Stimulated activated CD4-positive, alpha-beta T cell treated with anti-CD3 and anti-CD28 coated beads, Interleukin-4, amount 100 ng/mL, for 1 hour (primary cell): ENCODE results near the gene TAF1B.

ENCODE experiments used
- DNase-seq: peaks from one replicate; pipeline ENCODE4 v3.0.0-alpha.2; 2020

TAF1B gene

DNA sequence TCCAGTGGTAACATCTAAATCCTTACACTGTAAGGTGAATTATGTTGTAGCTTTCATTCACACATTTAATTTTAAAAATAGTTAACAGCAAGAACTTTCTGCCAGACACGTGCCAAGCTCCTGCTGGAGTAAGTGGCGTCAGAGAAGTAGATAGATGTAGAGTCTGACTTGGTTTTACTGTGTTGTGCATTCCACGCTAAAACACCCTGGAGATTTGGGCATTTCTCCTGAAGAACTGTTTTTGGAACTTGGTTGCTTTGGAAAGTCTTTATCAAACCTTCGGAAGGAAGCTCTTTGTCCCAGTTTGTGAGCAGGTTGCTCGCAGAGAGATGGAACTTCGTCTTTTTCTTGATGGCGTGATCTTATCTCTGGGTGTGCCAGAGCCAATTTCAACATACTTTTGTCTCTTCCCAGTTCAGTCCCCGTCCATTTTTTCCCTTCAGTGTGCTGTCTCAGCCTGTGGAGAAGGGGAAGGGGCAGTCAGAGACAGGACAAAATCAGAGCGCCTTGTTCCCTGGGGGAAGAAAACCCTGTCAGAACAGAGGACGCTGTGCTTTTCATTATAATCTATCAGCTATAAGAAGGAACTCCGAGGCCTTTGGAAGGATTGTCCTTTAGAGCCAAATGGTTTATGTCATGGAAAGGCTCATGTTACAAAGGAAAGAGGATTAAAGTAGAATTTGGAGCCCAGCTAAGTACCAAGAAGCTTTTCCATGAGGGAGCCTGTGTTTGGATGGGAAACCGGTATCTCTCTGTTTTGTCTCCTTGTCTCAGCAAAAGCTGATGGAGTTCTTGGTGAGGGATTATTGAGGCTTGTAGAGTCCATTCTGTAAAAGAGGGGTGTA is 127.1 kb downstream of the TAF1B start:
- DNase-seq, result no peak

DNA sequence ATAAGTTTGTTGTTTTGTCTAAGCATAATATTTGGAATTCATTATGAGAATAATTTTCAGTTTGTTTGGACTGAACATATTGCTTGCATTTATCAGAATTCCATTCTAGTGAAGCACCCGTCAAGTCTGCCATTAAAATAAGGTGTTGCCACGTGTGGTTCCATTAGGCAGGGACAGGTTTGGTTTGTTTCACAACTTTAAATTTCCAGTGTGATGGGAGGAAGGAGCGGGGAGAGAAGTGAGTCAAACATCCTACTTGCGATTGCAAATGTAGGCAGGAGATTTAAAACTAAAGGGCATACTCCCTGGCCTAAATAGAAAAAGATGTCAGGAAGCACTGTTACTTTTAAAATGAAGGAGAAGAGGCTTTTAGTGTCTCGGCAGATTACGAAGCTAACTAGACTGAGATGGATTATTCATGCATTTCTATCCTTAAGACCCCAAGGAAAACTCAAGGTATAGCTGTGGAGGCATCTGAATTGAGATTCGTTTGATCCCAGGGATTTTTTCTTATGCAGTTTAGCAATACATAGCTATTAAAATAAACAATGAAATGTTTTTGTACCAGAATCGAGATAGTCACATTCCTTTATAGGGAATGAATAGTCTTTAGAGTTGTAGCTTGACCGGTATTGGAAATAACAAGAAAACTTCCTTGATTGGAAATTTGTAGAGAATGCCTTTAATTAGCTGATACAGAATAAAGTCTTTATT is 128.0 kb downstream of the TAF1B start:
- DNase-seq, result no peak

- DNase-seq, result no peak
Measured at GRCh38 chr2:9971890-9972289, 128.6 kb downstream of the TAF1B start.

DNA sequence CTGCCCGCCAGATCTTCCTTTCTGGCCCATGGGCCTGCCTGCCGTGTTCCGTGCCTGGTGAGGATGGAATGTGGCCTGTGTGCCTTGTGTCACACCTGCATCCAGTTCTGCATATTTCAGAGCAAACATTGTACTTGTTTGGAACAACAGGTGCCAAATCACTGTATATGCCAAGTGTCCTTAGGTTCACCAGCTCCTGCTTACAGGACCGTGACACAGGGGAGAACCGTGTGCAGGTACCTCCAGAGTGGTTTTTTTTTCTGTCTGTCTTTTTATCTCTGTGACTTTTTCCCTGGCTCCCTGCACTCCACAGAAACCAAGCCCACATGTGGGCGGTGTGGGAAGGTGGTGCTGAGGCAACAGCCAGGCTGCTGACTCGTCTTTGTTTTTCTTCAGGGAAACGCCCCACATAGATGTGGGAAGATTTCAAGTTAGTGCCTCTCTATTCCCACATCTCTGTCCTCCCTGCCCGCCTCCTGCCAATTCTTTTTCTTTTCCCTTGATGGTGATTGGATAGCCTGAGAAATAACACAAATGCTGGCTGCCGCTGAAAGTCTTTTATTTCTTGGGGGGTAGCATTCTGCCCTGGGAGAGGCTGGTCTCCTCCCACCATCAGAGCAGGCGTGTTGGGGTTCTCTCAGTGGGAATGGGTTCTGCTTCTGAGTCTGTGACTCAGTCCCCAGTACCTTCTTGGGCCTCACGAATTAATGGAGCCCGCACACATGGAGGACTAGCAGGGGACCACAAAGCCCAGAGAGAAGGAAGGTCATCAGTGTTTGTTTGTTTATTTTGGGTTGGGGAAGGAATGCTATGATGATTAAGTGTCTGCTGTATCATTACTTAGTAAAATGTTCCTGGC is 129.6 kb downstream of the TAF1B start:
- DNase-seq, result no peak

GRCh38 chr2:9973690-9974089 is 130.4 kb downstream of the TAF1B start:
- no peak for DNase-seq

DNA sequence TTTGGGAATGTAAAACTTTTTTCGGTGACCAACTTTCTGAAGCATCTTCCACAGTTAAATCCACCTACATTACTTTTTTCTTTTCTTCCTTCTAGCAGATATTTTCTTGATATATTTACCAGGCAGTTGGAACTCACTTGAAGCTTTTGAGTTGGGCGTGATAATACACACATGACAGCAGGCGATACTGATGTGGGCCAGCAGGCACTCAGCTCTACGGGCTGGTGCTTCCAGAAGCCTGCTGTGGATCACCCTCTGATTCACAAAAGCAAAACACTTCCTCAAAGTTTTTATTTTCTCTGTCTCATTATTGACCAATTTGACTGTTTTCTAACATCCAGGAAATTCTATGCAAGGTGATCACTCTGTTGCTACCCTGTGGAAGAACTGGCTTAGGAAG is 131.1 kb downstream of the TAF1B start:
- DNase-seq, result no peak

DNA sequence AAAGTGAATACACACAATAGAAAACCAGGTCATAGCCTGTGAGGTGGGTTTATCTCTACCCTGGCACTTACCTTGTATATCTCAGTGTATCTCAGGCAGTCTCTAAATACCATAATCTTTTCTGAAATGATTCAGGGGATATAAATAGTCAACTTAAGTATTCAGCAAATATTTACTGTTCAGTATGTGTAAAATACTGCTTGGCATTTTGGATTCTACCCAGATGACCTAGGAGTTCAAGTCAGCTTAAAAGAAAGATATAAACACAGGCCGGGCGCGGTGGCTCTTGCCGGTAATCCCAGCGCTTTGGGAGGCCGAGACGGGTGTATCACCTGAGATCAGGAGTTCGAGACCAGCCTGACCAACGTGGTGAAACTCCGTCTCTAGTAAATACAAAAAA is 132.1 kb downstream of the TAF1B start:
- no peak for DNase-seq

DNA sequence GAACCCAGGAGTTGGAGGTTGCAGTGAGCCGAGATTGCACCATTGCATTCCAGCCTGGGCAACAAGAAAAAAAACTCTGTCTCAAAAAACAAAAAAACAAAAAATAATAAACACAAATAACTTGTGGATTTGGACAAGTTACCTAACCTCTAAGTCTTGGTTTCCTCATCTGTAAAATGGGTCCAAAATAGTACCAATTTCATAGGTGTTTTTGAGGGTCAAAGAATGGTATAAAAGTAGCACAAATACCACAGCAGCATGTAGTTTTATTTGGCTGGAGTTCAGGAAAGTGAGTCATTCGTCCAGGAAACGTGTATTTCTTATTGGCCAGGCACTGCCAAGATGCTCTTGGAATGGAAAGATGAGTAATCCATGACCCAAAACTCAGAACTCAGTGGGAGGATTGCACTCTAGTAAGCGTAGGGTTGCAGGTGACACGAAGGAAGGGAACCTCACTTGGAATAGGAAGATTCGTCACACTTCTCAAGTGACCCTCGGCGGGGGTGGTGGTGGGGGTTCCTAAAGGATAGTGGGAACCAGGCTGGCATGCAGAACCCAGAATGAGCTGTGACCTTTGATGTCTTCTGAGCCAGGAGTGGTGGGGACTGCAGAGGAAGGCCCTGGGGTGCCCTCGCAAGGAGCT is 132.7 kb downstream of the TAF1B start:
- DNase-seq, result no peak

DNA sequence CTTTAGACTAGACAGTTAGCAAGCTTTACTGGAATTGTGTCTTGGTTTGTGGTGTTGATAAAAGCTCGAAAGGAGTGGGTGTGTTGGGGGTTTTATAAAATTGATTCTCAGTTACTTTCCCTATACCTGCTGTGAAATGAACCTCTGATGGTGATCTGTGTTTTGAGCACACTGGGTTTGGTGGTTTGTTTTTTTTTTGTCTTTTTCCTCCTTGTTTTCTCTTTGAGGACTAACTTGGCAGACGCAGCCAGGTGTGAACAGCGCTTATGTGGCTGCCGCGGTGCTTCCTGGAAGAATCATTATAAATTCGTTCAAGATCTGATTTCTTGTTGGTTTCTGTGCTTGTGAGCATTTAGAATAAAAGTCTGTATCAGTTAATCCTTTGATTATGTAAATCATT is 136.7 kb downstream of the TAF1B start:
- DNase-seq, result no peak

GRCh38 chr2:9980520-9980919 is 137.2 kb downstream of the TAF1B start:
- DNase-seq, result no peak

DNA sequence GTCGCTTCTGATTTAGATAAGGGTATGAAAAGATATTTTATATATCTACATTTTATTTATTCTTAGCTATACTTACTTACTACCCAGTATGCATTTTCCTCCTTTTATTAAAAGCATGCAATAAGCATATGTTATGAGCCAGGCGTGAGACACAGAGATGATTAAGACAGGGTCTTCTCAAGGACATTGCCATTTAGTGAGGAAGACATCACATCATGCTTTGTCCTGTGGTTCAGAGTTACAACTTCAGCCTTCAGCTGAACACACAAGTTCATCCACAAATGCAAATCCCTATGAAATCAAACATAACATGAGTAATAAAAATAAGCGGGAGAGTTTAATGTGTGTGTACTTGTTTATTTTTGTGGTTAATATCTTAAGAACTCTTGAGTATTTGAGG is 138.4 kb downstream of the TAF1B start:
- DNase-seq, result no peak

DNA sequence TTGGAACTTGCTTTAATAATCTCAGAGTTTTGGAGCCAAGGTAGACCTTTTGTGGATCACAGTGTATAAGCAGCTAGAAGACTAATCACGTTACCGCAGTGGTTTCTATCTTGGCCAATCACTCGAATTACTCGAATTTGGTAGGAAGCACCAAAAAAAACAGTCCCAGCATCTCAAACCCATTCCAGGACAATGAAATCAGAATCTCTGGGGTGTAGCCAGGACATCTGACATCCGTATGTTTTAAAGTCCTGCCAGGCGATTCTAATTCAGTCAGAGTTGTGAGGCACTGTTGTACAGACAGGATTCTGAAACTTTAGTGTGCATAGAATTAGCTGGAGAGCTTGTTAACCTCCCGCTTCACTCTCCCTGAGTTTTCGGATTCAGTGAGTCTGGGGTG is 139.0 kb downstream of the TAF1B start:
- DNase-seq, result no peak

- no peak for DNase-seq
Measured at GRCh38 chr2:9982891-9983290, 139.6 kb downstream of the TAF1B start.

- DNase-seq, result no peak
Measured at GRCh38 chr2:9983401-9984216, 140.3 kb downstream of the TAF1B start.
